HUES6 (cell line): ENCODE measurements around the gene EMD.
"Not testable (repeated sequence)": the region's sequence is repeated elsewhere in the genome, so short reads cannot be mapped to it uniquely, and the experiment has no call there.

ENCODE experiments used
- H3K27ac ChIP-seq: 2 replicates; pipeline ENCODE4 v1.7.0; 2013; ENCODE audit warnings: low read depth, mild to moderate bottlenecking, low read length, inconsistent platforms
- H3K27me3 ChIP-seq: 2 replicates; pipeline ENCODE4 v1.6.1; 2013; ENCODE audit warnings: low read length; ENCODE audit not compliant: control insufficient read depth, insufficient read depth
- H3K36me3 ChIP-seq: 2 replicates; pipeline ENCODE4 v1.6.1; 2013; ENCODE audit warnings: low read length; ENCODE audit not compliant: control insufficient read depth, insufficient read depth
- H3K4me1 ChIP-seq: 2 replicates; pipeline ENCODE4 v1.6.1; 2013; ENCODE audit warnings: low read length; ENCODE audit not compliant: control insufficient read depth, insufficient read depth
- H3K4me3 ChIP-seq: 2 replicates; pipeline ENCODE4 v1.5.1; 2013; ENCODE audit warnings: low read depth, low read length
- H3K9ac ChIP-seq: one replicate; pipeline ENCODE4 v1.6.1; 2013; ENCODE audit warnings: mild to moderate bottlenecking, low read length
- H3K9me3 ChIP-seq: 2 replicates; pipeline ENCODE4 v1.6.1; 2013; ENCODE audit warnings: low read depth, low read length; ENCODE audit not compliant: control insufficient read depth, insufficient read depth

Gene EMD

DNA sequence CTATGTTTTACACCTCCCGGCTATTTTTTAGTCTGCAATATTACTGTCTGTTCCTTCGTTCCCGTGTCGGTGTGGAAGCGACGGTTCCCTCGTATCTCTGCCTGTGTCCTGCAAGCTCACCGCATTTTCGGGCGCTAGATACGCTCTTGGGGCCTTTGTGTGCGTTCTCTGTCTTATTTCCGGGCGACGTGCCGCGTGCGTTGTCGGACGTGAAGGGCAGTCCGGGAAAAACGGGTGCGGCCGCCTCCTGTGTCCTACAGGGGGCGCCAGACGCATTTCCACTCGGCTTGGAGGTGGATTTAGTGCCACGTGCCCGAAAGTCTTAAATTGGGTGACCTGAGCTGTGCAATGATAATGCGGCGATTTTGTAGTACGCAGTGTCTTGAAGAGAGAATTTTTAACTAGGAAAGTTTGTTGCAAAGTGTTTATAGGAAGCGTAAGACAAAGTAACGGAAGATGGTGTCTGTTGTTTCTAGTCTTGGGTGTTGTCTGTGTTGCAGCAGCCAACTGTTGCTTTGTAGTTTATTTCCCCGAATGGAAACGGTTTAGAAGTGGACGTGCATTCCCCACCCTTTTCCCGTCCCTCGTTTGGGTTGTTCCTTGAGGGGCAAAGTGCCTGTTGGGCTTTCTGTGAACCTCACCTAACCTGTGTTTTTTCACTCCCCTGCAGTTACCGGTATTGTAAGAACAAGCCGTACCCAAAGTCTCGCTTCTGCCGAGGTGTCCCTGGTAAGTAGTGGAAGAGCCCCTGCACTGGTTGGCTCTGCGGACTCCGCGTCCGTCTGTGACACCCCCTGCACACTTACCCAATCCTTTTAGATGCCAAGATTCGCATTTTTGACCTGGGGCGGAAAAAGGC is 19.8 kb downstream of the EMD start:
- peaks cover 6% of the 10 kb centered on the region; the same call in 1 of the 2 replicates for H3K9me3 ChIP-seq
- peak overlapping the region; percentile 99 for H3K9ac ChIP-seq
- peak overlapping the region; percentile 84 for H3K4me3 ChIP-seq
- no peaks in the 10 kb centered on the region for H3K4me1 ChIP-seq
- H3K27ac ChIP-seq: peak overlapping the region; percentile 85
- H3K27me3 ChIP-seq: no peaks in the 10 kb centered on the region
- peaks cover 27% of the 10 kb centered on the region for H3K36me3 ChIP-seq

DNA sequence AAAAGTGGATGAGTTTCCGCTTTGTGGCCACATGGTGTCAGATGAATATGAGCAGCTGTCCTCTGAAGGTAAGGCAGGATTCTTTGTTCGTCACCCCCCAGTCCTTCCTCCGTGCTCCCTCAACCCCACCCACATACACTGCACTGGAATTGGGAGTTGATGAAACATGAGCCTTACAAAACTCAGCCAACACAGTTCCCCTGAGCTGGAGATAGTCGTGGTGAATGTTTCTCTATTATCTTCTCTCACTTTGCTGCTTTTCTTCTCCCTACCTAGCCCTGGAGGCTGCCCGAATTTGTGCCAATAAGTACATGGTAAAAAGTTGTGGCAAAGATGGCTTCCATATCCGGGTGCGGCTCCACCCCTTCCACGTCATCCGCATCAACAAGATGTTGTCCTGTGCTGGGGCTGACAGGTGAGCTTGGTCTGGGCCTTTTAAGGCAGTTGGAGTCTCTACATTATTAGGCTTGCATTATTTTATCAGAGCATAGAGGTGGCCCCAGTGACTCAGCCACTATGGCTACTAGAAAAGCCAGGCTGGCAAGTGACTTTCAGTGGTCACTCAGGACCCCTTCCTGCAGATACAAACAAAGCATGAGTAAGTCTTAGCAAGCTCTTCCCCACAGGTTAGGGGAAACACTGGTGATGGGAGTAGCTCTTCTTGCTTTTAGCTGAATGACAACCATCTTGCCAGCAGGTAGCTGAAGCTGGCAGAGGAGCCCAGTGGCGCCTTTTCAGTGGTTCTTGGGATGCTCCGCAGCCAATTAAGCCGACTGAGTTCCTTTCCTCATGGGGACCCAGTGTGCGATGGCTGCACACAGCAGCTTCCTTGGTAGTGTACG is 20.7 kb downstream of the EMD start:
- Histone ChIP-seq H3K27me3 (no peaks in the 10 kb centered on the region), H3K36me3 (peaks cover 27% of the 10 kb centered on the region), H3K27ac (no peak overlapping the region), H3K9me3 (peaks cover 7% of the 10 kb centered on the region; the same call in 1 of the 2 replicates), H3K4me1 (no peaks in the 10 kb centered on the region), H3K9ac (peak overlapping the region; percentile 99), H3K4me3 (peak overlapping the region; percentile 84)

DNA sequence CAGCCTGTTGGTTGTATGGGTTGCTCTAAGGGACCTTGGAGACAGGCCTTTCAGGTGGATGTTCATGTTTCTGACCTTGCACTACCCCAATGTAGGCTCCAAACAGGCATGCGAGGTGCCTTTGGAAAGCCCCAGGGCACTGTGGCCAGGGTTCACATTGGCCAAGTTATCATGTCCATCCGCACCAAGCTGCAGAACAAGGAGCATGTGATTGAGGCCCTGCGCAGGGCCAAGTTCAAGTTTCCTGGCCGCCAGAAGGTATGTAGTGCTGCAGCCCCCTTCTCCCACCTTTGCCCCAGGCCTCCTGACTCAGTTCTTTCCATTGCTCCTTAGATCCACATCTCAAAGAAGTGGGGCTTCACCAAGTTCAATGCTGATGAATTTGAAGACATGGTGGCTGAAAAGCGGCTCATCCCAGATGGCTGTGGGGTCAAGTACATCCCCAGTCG is 21.3 kb downstream of the EMD start:
- not testable (repeated sequence) for H3K27me3 ChIP-seq, H3K27ac ChIP-seq, H3K4me3 ChIP-seq, H3K4me1 ChIP-seq, H3K9me3 ChIP-seq, H3K9ac ChIP-seq
- H3K36me3 ChIP-seq: peaks cover 27% of the 10 kb centered on the region

DNA sequence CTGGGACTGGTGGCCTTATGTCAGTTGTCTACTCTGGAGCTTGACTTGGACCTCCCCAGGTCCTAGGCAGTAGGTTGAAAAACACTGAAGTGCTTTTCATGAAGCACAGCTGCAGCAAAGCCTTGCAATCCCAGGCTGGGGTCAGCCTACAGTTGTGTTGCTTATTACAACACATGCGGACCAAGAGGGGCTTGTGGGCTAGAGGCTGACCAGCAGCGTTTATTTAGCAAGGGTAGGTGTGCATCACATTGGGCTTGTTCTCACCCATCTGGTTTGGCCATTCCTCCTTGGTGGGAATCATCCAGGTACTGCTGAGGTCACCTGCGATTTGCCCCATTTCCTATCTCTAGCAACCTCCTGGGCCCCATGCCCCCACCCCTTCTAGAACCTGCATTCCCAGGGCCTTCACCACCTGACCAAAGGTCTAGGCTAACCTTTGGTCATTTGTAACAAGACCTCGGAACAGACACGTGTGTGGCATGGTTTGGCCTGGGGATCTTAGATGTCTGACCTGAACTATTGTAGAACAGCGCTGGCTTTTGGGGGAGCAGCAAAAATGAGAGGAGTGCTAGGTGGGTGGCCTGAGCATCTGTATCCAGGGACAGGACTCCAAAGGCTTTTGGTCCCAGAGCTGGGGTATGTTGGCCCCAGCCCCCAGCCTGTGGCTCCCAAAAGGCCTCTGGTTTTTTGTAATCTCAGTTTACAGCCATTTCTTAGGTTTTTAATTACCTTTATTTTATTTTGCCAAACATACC is 22.1 kb downstream of the EMD start:
- peaks cover 10% of the 10 kb centered on the region; the same call in 1 of the 2 replicates for H3K9me3 ChIP-seq
- no peaks in the 10 kb centered on the region for H3K4me1 ChIP-seq
- H3K9ac ChIP-seq: no peak overlapping the region
- no peak overlapping the region for H3K4me3 ChIP-seq
- no peak overlapping the region for H3K27ac ChIP-seq
- H3K27me3 ChIP-seq: no peaks in the 10 kb centered on the region
- H3K36me3 ChIP-seq: peaks cover 27% of the 10 kb centered on the region

DNA sequence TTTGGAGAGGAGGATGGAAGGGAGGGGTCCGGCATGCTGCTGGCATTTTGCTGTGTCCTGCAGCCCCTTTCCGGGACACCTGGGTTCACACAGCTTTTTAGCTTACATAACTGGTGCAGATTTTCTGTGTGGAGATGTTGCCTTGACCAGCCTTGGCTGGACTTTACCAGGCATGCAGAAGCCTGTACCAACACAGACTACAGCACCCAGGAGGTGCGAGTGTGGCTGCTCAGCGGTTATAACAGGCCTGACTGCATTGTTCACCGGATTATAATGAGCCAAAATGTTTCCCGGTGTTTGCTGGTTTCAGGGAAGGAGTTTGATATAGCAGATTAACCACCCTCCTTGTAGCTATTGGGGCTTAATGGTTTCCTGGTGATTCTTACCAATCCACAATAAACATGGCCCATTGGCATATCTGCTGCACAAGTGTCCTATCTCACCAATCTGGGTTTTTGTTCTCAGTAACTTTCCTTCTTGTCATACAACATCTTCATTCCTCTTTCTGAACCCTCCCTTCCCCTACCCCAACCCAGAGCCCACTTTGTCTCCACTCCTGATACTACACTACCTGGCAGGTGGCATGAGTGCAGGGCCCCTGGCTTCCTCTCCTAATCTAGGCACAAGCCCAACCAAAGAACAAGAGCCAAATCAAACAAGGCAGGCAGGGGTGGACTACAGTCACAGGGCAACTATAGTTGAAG is 23.0 kb downstream of the EMD start:
- H3K4me1 ChIP-seq: no peaks in the 10 kb centered on the region
- H3K4me3 ChIP-seq: no peak overlapping the region
- no peak overlapping the region for H3K9ac ChIP-seq
- peaks cover 10% of the 10 kb centered on the region; the same call in 1 of the 2 replicates for H3K9me3 ChIP-seq
- H3K36me3 ChIP-seq: peaks cover 27% of the 10 kb centered on the region
- H3K27me3 ChIP-seq: no peaks in the 10 kb centered on the region
- H3K27ac ChIP-seq: no peak overlapping the region

DNA sequence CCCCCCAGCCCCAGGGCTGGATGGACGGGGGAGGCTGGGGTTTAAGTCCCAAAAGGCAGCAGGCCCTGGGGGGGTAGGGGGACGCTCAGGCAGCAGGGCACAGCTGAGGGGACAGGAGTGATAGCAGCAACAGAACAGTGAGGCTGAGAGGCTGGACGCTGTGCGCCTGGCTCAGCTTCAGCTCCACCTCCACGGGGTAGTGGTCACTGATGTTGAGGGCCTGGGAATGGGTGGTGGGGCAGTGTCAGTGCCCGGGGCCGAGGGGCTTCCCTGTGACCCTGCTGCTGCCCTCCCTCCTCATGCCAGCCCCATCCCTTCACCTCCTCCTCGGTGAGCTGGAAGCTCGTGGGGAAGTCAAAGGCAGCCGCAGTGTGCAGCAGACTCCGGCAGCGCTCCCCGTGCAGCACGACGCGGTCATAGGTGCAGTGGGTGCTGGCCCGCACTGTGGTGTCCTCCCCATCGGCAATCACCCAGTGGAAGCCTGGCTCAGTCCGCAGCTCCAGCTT is 23.6 kb downstream of the EMD start:
- Histone ChIP-seq H3K36me3 (peaks cover 27% of the 10 kb centered on the region), H3K27ac (no peak overlapping the region), H3K4me1 (no peaks in the 10 kb centered on the region), H3K4me3 (no peak overlapping the region), H3K27me3 (no peaks in the 10 kb centered on the region), H3K9ac (no peak overlapping the region), H3K9me3 (peaks cover 10% of the 10 kb centered on the region; the same call in 1 of the 2 replicates)

DNA sequence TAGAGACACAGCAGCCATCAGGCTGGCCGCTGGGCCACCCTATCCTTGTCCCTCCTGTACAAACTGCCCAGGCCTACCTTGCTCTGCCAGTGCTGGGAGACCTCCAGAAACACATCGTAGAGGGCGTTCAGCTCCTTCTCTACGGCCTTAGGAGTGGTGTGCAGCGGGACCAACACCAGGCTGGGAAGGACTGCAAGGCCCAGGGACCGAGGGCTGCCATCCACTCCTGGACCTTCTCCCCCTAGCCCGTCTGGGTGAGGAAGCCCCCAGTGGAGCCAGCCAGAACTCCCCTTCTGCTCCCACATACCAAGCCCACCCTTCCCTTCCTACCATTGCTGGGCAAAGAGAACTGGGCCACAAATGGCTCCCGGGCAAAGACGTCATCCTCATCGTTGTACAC is 24.1 kb downstream of the EMD start:
- H3K9ac ChIP-seq: no peak overlapping the region
- no peak overlapping the region for H3K4me3 ChIP-seq
- no peaks in the 10 kb centered on the region for H3K4me1 ChIP-seq
- H3K36me3 ChIP-seq: peaks cover 27% of the 10 kb centered on the region
- no peaks in the 10 kb centered on the region for H3K27me3 ChIP-seq
- H3K27ac ChIP-seq: no peak overlapping the region
- H3K9me3 ChIP-seq: peaks cover 10% of the 10 kb centered on the region; the same call in 1 of the 2 replicates

DNA sequence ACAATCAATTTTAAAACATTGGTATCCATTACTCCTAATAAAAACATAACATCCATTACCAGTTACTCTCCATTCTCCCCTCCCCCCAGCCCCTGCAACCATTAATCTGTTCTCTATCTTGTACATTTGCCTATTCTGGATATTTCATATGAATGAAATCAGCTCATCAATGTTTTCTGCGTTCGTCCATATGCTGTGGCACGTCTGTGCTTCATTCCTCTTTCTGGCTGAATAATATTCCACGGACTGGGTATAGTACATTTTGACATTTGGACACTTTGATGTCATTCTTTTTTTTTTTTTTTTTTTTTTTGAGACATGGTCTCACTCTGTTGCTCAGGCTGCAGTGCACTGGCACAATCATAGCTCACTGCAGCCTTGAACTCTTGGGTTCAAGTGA is 24.8 kb downstream of the EMD start:
- Histone ChIP-seq H3K36me3 (peaks cover 26% of the 10 kb centered on the region), H3K9ac (no peak overlapping the region), H3K4me1 (peaks cover 7% of the 10 kb centered on the region; the same call in 1 of the 2 replicates), H3K4me3 (no peak overlapping the region), H3K27ac (no peak overlapping the region), H3K27me3 (no peaks in the 10 kb centered on the region), H3K9me3 (peaks cover 10% of the 10 kb centered on the region; the same call in 1 of the 2 replicates)

DNA sequence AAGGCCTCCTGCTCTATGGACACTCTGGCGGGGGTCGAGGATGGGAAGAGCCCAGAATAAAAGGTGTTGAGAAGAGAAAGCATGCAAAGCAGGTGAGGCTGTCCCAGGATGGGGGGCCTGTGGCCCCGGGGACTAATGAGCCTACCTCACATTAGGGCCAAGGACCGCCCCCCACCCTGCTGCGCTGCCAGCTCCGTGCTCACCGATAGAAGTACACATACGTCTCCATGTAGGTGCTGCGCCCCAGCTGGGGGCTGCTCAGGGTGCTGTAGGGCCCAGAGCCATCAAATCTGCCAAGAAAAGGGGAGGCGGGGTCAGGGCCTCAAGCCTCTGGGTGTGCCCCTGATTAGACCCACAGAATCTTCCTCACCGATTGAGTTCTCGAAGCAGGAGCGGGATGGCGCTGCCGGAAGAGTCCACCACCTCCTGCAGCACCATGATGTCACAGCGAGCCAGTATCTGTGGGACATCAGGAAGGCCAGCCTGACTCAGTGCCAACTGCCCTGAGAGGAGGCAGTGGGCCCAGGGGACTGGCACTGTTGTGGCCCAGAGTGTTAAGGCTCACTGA is 25.6 kb downstream of the EMD start:
- peaks cover 17% of the 10 kb centered on the region for H3K36me3 ChIP-seq
- no peak overlapping the region for H3K9ac ChIP-seq
- H3K9me3 ChIP-seq: peaks cover 10% of the 10 kb centered on the region; the same call in 1 of the 2 replicates
- no peak overlapping the region for H3K4me3 ChIP-seq
- no peaks in the 10 kb centered on the region for H3K27me3 ChIP-seq
- no peak overlapping the region for H3K27ac ChIP-seq
- peaks cover 12% of the 10 kb centered on the region for H3K4me1 ChIP-seq
